COLO668 (cell line): Measurements from ENCODE around the gene TOX4.
"Not testable (repeated sequence)": the region's sequence is repeated elsewhere in the genome, so short reads cannot be mapped to it uniquely, and the experiment has no call there.

Experiments used
- DNase-seq: peaks from one replicate; lab custom pipeline; 2025; ENCODE audit not compliant: unreplicated experiment; lab: John Stamatoyannopoulos, UW

TOX4 gene

DNA sequence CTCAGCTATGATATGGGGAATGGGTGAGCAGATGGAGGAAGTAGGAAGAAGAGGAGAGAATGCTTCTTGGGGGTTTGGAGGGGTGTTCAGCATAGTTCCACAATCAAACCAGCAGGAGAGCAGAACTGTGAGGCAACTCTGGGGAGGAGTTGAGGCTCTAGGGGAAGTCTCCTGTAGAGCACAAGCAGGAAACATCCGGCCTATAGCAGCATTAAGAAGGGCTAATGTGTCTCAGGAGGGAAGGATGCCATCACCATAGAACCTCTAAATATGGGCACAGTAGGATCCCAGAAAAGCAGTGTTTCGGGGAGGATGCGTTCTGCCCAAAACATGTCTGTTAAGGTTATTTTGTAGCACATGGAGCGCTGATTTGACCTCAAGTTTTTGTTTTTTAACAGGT is 57.6 kb downstream of the TOX4 start:
- no peak for DNase-seq

DNA sequence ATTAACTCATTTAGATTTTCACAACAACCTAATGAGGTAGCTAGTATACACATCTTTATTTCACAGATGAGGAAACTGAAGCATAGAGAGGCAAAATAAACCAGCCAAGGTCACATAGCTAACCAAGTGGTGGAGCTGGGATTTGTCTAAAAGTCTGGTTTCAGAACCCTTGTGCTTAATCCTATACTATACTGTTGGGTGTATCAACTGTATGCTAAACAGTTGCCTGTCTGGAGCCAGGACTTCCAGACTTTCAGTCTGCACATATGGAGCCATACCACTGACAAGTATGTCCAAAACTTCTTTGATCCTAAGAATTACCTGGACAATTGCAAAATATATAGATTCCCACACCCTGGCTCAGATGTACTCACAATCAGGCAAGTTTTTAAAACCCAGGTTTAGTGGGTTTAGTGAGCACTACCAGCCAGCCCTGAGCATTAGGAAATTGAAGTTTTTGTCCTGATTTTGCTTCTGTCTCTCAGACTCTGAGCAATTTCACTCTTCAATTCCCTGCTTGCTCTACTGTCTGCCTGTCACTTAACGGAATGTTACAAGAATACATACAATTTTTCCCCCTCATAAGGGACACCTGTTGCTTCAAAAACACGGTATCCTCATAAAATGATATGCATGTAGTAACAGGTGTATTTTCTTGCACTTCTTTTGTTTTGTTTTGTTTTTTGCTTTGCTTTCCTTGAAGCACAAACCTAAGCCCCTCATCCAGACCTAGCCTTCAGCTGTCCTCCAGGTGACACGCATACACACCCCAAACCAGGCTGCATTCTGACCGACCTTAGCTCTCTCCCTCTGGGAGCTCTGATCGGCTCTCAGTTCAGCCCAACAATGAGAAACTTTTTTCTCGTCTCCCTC is 58.8 kb downstream of the TOX4 start:
- no peak for DNase-seq

DNA sequence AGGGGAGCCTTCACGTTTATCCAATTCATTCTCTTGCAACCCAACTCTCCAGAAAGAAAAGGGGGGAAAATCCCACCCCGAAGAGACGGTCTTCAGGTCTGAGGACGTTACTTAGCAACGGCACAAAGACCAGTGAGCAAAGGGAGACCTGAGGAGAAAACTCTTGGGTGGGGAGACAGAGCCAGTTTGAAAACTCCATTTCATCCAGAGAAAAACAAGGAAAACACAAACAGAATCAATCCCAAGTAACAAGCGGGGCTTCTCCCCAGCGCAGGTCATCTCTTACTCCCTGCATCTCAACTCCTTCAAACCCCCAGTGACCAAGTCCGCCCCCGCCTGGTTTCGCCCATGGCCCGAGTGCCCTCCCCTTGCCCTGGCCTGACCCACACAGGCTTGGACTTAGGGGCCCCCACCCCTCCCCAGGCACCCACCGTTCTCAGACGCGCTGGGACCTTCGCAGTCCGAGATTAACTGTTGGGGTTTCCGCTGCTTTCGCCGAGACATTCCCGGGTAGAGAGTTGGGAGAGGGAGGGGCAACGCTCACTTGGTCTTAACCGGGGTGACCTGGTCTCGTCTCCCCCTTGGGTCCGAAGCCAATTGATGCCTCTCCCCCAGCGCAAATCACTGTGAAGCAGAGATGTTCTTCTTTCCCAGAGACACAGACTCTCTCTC is 59.6 kb downstream of the TOX4 start:
- DNase-seq = no peak

DNA sequence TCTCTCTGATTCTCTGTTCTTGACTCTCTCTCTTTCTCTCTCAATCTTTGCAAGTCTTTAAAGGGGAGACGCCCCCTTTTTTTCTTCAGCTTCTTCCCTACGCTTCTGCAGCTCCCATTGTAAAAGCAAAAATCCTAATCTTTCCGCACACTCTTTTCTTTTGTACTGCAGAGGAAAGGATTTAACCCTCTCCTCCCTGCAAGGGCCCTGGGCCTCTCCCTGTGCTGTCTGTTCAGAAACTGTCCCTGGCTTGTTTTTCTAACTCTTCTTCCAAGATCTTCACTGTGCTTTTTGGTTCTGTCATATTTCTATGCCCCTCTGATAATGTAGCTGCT is 60.1 kb downstream of the TOX4 start:
- no peak for DNase-seq

DNA sequence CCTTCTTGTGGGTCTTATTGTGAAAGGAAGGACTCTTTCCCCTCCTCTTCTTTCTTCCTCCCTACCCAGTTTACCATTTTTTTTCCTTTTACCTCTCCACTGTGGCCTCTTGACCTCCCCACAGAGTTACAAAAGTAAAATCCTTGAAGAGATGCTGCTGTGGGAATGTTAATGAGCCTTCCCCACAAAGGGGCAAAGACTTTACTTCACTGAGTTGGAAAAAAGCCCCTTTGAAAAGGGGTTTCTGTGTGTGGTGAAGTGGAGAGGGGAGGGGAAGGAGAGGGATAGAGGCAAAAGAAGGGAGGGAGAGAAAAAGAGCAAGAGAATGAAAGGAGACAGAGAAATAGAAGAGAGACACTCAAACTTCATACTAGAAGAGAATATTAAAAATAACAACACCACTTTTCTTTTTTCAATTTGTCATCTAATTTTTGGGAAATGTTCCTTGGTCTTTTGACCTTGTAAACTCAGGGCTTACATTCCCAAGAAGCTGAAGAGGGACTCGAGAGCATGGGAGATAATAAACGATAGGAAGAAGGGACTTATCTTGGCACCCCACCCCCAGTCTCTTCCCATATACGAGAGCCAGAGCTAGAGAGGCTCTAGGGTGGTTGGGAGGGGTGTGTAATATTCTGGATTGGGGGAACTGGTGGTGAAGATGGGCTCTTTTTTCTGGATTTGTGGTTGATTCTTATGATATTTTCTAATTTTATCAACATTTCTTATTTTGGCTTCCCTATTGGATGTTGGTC is 62.4 kb downstream of the TOX4 start:
- DNase-seq = no peak

DNA sequence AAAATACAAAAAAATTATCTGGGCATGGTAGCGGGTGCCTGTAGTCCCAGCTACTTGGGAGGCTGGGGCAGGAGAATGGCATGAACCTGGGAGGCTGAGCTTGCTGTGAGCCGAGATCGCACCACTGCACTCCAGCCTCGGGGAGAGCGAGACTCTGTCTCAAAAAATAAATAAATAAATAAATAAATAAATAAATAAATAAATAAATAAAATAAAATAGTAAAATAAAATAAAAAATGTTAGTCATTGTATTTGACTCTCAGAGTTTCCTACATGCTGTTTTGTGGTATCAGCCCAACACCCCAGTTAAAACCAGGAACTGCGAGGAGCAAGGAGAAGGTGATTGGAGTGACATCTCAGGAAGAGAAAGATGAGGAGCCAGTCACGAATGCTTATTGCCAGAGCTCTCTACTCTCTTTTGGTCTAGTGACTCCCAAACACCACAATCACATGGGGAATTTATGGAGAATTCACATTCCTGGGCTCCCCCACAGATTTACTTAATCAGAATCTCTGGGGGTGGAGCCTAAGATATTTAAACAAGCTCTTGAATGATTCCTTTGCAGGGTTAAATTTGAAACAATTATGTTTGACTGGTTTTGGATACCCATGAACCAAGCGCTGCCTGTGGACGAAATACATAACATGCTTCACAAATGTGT is 64.5 kb downstream of the TOX4 start:
- DNase-seq = no peak

DNA sequence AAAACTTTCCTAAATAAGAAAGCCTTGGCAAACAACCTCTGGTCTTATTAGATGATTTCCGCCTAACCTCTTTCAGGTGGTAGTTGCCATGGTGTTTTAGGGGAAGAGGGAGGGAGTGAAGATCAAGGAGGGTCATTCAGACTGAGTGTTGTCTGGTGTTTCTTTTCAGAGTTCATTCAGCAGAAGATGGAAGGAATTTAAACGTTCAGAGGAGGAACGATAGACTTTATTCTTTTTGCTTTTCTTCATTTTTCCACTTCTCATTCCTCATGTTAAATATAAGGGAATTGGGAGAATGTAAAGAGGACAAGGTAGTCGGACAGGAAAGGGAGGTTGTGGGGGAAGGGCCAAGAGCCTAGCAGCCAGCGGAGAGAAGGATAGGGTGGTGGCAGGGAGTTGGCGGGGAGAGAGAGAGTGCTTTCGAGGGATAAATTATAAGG is 66.5 kb downstream of the TOX4 start:
- no peak for DNase-seq

DNA sequence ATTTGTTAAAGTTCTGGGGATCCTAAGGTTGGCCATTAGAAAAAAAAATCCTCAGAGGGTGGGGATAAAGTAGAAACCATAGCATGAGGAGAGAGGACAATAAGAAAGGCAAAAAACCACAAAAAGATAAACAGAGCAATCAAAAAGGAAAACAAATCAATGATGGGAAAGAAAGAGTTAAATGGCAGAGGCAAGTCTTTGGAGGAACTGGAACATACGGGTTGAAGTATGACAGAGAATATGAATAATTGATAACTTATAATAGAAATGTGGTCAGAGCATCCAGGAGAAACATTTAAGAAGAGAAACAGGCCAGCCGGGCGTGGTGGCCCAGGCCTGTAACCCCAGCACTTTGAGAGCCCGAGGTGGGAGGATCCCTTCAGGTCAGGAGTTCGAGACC is 67.0 kb downstream of the TOX4 start:
- no peak for DNase-seq

DNA sequence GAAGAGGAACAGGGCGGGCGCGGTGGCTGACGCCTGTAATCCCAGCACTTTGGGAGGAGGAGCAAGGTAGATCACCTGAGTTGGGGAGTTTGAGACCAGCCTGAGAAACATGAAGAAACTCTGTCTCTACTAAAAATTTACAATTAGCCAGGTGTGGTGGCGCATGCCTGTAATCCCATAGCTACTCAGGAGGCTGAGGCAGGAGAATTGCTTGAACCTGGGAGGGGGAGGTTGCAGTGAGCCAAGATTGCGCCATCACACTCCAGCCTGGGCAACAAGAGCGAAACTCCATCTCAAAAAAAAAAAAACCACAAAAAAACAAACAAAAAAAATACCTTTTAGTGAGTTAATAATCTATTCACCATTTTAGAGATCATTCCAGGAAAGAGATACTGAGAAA is 67.6 kb downstream of the TOX4 start:
- DNase-seq = not testable (repeated sequence)
